A673 (cell line): ENCODE results near the gene TTI1. TPM values are rescaled to one million over a fixed set of nuclear protein-coding genes. Genes with fewer than 3 reads are reported as not detected.

Experiments
- BruUV-seq: library from RNA; stranded (reverse); fragments of 400-500 nt; replicated peaks from 2 replicates; lab custom pipeline; 2021; lab: Mats Ljungman, UMichigan
- CTCF ChIA-PET: fragments of 300-600 bp; sonication (Branson Sonifier 250); formaldehyde crosslinking; loops from one replicate; lab custom pipeline; 2022; ENCODE audit warnings: antibody characterized with exemption; lab: Charles Lee
- POLR2A ChIA-PET: fragments of 300-600 bp; sonication (Branson Sonifier 250); formaldehyde crosslinking; loops from one replicate; lab custom pipeline; 2022; ENCODE audit warnings: antibody characterized with exemption; ENCODE audit not compliant: low non-redundant PET; lab: Charles Lee
- DNase-seq: peaks from one replicate; pipeline ENCODE4 v3.0.0-alpha.2; 2015; ENCODE audit warnings: low spot score
- H3K27ac ChIP-seq: fragments of 200-600 bp; sonication (generic); 2 replicates; pipeline ENCODE4 v1.5.1; 2016; ENCODE audit warnings: mixed run types, low read depth, mild to moderate bottlenecking, mixed read lengths, antibody characterized with exemption, low read length; ENCODE audit not compliant: poor library complexity, severe bottlenecking
- H3K27me3 ChIP-seq: fragments of 200-600 bp; sonication (generic); replicated peaks from 2 replicates; pipeline ENCODE4 v1.6.1; 2017; ENCODE audit warnings: mixed run types, low read depth, mild to moderate bottlenecking, mixed read lengths, antibody characterized with exemption, low read length; ENCODE audit not compliant: insufficient read depth, poor library complexity
- H3K36me3 ChIP-seq: fragments of 200-600 bp; sonication (generic); 2 replicates; pipeline ENCODE4 v1.6.1; 2016; ENCODE audit warnings: mixed run types, mild to moderate bottlenecking, mixed read lengths, antibody characterized with exemption, low read length; ENCODE audit not compliant: insufficient read depth, poor library complexity, severe bottlenecking
- H3K4me1 ChIP-seq: fragments of 200-600 bp; sonication (generic); 2 replicates; pipeline ENCODE4 v1.6.1; 2017; ENCODE audit warnings: mixed run types, mild to moderate bottlenecking, mixed read lengths, antibody characterized with exemption, low read length; ENCODE audit not compliant: insufficient read depth, poor library complexity, severe bottlenecking
- H3K4me3 ChIP-seq: fragments of 200-600 bp; sonication (generic); 2 replicates; pipeline ENCODE4 v1.5.1; 2016; ENCODE audit warnings: low read depth, mixed run types, mild to moderate bottlenecking, mixed read lengths, low read length; ENCODE audit not compliant: poor library complexity, severe bottlenecking
- H3K9me3 ChIP-seq: fragments of 200-600 bp; sonication (generic); 2 replicates; pipeline ENCODE4 v1.6.1; 2016; ENCODE audit warnings: mixed run types, low read depth, mild to moderate bottlenecking, mixed read lengths, antibody characterized with exemption, low read length; ENCODE audit not compliant: poor library complexity, severe bottlenecking
- EZH2 ChIP-seq: fragments of 200-600 bp; sonication (generic); IDR thresholded peaks from 2 replicates; pipeline ENCODE4 v1.6.1; 2017; ENCODE audit warnings: borderline replicate concordance, low read depth, mild to moderate bottlenecking, mixed read lengths, antibody characterized with exemption, low read length; ENCODE audit not compliant: poor library complexity, severe bottlenecking
- intact Hi-C: fragments of 100-400 bp; cut with micrococcal nuclease; formaldehyde crosslinking; loops from one replicate; pipeline ENCODE4 v1.10.0; 2022; ENCODE audit not compliant: unreplicated experiment
- total RNA-seq: library from RNA; stranded (reverse); gene quantifications from 2 replicates; pipeline ENCODE4 v1.2.3, GENCODE V29; 2021
- TF ChIP-seq, protein P1 (sequence below): fragments of 300-800, 200-600 bp; sonication (generic); conservative IDR thresholded peaks from 2 replicates; pipeline ENCODE4 v1.5.1; 2017; ENCODE audit warnings: low read depth, mild to moderate bottlenecking, antibody characterized with exemption, low read length, moderate library complexity, mixed read lengths

The TTI1 gene
- total RNA-seq, 1 experiment from 2014 or later = 40.3 TPM

DNA sequence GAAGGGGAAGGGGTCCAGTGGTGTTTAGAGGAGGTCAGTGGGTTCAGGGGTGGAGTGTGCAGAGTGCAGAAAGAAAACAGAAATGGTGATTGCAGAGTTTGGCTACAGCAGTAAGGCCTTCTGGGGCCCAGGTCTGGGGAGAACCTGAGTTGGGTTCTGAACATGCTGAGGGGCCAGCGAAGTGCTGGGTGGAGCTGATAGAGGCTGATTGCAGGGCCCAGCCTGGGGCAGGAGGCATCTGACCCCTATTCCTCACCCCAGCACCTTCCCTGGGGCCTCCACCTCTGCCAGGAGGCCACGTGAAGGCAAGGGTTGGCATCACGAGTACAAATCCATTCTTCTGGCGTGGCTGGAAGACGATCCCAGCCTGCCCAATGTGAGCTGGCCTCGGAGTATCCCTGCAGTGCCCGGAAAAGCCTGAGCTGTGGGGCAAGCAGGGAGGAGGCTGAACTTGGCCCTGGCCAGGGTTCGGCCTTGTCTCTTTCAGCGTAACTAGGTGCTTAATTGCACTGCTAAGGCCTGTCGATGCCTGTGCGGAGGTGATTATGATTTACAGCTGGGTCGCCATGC is 95.0 kb downstream of the TTI1 start:
- no peaks in the 10 kb centered on the region for H3K36me3 ChIP-seq
- TF ChIP-seq, protein P1, sequence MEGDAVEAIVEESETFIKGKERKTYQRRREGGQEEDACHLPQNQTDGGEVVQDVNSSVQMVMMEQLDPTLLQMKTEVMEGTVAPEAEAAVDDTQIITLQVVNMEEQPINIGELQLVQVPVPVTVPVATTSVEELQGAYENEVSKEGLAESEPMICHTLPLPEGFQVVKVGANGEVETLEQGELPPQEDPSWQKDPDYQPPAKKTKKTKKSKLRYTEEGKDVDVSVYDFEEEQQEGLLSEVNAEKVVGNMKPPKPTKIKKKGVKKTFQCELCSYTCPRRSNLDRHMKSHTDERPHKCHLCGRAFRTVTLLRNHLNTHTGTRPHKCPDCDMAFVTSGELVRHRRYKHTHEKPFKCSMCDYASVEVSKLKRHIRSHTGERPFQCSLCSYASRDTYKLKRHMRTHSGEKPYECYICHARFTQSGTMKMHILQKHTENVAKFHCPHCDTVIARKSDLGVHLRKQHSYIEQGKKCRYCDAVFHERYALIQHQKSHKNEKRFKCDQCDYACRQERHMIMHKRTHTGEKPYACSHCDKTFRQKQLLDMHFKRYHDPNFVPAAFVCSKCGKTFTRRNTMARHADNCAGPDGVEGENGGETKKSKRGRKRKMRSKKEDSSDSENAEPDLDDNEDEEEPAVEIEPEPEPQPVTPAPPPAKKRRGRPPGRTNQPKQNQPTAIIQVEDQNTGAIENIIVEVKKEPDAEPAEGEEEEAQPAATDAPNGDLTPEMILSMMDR = no peak
- TF ChIP-seq EZH2 = no peak
- H3K4me3 ChIP-seq = no peak overlapping the region
- H3K9me3 ChIP-seq = no peaks in the 10 kb centered on the region
- peaks cover 12% of the 10 kb centered on the region for H3K4me1 ChIP-seq
- H3K27ac ChIP-seq = no peak overlapping the region
- DNase-seq = no peak
- POLR2A ChIA-PET = no interaction called here
- intact Hi-C loops = no loop called here
- H3K27me3 ChIP-seq = no peaks in the 10 kb centered on the region
- CTCF ChIA-PET = no interaction called here
- no TSS peak for BruUV-seq

DNA sequence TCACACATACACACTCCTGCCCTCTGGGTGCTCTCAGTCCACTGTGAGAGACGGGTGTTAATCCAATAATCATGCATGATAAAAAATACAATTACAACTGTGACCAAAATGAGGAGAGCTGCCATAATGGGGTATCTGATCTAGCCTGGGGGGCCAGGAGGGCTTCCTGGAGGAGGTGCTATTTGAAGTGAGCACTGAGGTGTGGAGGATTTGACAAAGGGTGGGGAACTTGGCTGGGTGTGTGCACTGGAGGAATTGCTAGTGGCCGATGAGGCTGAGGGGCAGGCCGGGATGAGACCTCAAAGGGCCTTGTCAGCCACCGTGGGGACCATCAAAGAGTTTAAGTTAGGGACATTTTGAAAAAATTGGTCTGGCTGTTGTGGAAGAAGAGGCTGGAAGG is 95.6 kb downstream of the TTI1 start:
- intact Hi-C loops = no loop called here
- BruUV-seq = no TSS peak
- ChIA-PET POLR2A (no interaction called here), CTCF (no interaction called here)
- no peaks in the 10 kb centered on the region for H3K36me3 ChIP-seq
- DNase-seq = no peak
- peaks cover 12% of the 10 kb centered on the region for H3K4me1 ChIP-seq
- TF ChIP-seq, protein P1 = no peak
- TF ChIP-seq EZH2 = no peak
- no peaks in the 10 kb centered on the region for H3K27me3 ChIP-seq
- H3K27ac ChIP-seq = no peak overlapping the region
- H3K4me3 ChIP-seq = no peak overlapping the region
- H3K9me3 ChIP-seq = no peaks in the 10 kb centered on the region

DNA sequence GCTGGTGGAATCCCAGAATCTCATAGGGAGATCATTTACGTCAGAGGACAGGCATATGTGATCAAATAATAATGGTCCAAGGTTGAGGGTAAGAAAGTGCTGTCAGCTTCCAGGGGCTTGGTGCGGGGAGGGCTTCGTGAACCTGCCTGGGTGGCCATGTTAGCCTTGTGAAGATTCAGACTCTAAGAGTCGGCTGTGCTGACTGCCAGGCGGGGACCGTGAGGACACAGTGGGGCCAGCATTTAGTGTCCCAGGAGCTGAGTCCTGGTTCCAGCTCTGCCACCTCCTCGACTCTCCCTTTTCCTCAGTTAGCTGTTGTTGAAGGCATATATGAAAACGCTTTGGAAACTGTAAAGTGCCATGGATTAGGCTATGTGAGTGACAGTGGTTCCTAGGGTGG is 96.8 kb downstream of the TTI1 start:
- H3K36me3 ChIP-seq = no peaks in the 10 kb centered on the region
- DNase-seq = no peak
- TF ChIP-seq EZH2 = no peak
- TF ChIP-seq, protein P1 = no peak
- H3K4me1 ChIP-seq = peaks cover 12% of the 10 kb centered on the region
- no TSS peak for BruUV-seq
- intact Hi-C loops = no loop called here
- CTCF ChIA-PET = no interaction called here
- no peak overlapping the region for H3K27ac ChIP-seq
- H3K9me3 ChIP-seq = no peaks in the 10 kb centered on the region
- POLR2A ChIA-PET = no interaction called here
- no peaks in the 10 kb centered on the region for H3K27me3 ChIP-seq
- H3K4me3 ChIP-seq = no peak overlapping the region
